Cardiac fibroblast (primary cell): ENCODE results near the gene SNED1.

Source experiments
- DNase-seq, 2 donors: peaks; one replicate each; pipeline versions ENCODE4 v3.0.0 to v3.0.0-alpha.2; 2010; ENCODE audit warnings: low read depth in 2 of 2
- H3K4me3 ChIP-seq, 2 donors: replicated peaks in 1 of 2; 1 replicate in 1 of 2; 2 replicates in 1 of 2; pipeline ENCODE4 v1.5.1; 2011; ENCODE audit warnings: low read depth in 2 of 2, low read length in 2 of 2, mild to moderate bottlenecking in 2 of 2, moderate library complexity in 1 of 2
- TF ChIP-seq, protein P1 (sequence below): IDR thresholded peaks from one replicate; pipeline ENCODE4 v1.5.1; 2011; ENCODE audit warnings: low read depth, mild to moderate bottlenecking, low read length, inconsistent platforms

The SNED1 gene

GRCh38 chr2:241123816-241124536 is 125.6 kb downstream of the SNED1 start:
- TF ChIP-seq, protein P1, sequence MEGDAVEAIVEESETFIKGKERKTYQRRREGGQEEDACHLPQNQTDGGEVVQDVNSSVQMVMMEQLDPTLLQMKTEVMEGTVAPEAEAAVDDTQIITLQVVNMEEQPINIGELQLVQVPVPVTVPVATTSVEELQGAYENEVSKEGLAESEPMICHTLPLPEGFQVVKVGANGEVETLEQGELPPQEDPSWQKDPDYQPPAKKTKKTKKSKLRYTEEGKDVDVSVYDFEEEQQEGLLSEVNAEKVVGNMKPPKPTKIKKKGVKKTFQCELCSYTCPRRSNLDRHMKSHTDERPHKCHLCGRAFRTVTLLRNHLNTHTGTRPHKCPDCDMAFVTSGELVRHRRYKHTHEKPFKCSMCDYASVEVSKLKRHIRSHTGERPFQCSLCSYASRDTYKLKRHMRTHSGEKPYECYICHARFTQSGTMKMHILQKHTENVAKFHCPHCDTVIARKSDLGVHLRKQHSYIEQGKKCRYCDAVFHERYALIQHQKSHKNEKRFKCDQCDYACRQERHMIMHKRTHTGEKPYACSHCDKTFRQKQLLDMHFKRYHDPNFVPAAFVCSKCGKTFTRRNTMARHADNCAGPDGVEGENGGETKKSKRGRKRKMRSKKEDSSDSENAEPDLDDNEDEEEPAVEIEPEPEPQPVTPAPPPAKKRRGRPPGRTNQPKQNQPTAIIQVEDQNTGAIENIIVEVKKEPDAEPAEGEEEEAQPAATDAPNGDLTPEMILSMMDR, result no peak
- no peak for DNase-seq
- H3K4me3 ChIP-seq, result no peak overlapping the region

- TF ChIP-seq, protein P1, result no peak
- H3K4me3 ChIP-seq, result no peak overlapping the region
- DNase-seq, result no peak
Observed at GRCh38 chr2:241125626-241126025, 127.2 kb downstream of the SNED1 start.

DNA sequence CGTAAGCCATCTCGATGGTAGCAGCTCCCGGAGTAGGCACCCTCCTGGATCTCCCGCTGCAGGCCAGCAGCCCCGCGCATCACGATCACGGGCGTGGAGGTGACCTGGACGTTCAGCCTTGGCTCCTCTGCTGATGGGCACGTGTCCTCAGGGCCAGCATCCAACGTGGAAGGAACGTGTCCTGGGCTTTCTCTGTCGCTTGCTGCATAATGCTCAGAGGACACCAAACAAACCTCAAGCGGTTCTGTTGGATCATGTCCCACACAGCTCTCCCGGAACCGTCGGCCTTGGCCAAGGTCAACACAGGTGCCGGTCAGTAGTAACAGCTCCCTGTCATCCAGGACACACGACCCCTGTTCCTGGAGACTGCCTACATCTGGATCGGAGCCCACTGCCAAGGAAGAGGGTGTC is 127.8 kb downstream of the SNED1 start:
- TF ChIP-seq, protein P1, result no peak
- no peak for DNase-seq
- H3K4me3 ChIP-seq, result no peak overlapping the region

DNA sequence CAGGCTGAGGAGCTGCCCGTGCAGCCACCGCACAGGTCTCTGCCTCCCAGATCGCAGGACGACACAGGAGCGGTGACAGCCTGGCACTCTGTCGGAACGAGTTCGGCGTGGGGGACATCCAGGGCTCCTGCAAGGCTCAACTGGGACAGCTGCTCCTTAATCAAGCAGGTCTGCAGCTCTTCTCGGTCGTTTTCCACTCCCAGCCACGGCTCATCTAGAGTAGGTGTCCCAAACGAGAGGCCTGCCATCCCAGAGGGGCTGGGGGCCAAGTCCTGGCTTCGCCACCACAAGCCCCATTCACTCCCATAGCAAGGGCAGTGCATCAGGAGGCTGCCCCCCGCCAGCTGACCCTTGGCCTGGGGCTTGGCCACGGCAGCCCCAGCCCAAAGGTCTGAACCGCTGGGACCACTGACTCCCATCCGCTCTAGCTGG is 128.4 kb downstream of the SNED1 start:
- no peak overlapping the region for H3K4me3 ChIP-seq
- TF ChIP-seq, protein P1, result no peak
- no peak for DNase-seq

DNA sequence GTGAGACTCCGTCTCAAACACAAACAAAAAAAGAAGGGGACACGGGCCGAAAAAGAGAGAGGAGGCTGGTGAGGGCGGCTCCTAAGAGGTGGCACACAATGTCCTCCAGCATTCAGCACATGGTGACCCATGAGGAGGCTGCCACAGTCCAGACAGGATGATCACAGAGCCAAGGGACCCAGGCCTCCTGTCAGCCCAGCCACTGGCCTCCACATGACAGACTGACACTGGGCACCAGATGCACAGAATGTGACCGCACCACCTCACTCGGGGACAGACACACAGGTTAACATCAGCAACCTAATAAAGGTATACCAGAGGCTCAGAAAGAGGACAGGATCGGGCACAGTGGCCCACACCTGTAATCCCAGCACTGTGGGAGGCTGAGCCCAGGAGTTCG is 129.8 kb downstream of the SNED1 start:
- DNase-seq, result no peak
- TF ChIP-seq, protein P1, result no peak
- no peak overlapping the region for H3K4me3 ChIP-seq

DNA sequence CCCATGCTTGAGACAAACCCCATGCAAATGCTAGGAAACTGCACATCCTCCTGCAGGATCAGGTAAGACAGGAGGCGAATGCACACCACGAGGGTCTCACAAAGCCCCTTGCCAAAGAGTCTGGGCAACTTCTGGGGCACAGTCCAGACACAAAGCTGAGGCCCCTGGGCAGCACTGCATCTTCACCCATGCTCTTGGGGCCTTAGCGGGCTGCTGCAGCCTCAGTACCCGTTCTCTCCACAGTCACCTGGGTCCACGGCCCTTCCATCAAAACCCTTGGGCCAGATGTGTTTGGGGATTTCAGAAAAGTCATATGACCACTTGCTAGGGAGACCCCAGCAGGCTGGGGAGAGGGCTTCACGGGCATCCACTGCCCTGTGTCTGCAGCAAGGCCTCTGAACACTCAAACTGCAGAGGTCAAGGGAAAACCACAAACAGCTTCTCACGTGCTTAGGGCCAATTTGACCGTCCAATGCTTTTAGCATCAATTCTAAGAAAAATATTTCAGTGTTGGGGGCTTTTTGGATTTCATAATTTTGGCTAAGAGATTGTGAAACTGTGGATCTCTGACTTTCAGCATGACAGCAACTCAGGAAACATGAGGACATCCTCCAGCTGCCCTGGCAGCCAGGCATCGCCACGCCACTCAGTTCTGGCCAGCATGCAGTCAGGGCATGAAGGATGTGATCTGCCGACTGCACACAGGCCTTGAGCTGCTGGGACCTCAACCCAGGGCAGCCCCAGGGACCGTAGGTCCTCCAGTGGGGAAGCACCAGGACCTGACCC is 130.9 kb downstream of the SNED1 start:
- H3K4me3 ChIP-seq, result no peak overlapping the region
- TF ChIP-seq, protein P1, result no peak
- DNase-seq, result no peak
